Activated naive CD4-positive, alpha-beta T cell treated with anti-CD3 and anti-CD28 coated beads, Interleukin-2, amount 10 ng/mL, durations not matched to agents 5 hours and 36 hours (primary cell): ENCODE measurements around the gene ST13. TPM values are rescaled to one million over a fixed set of nuclear protein-coding genes. Genes with fewer than 3 reads are reported as not detected.

ENCODE experiments used
- microRNA-seq: library from miRNA; unstranded; fragments of <30 nt; microRNA quantifications from one replicate; pipeline ENCODE4 v1.2.0, GENCODE V29; 2022; ENCODE audit warnings: borderline microRNAs expressed, borderline replicate concordance
- total RNA-seq, 2 experiments: library from RNA; stranded (reverse); gene quantifications; one replicate each; pipeline ENCODE4 v1.2.3, GENCODE V29; 2021

ST13 gene
- 100 to 1,000 TPM; 155 to 160 TPM for total RNA-seq

DNA sequence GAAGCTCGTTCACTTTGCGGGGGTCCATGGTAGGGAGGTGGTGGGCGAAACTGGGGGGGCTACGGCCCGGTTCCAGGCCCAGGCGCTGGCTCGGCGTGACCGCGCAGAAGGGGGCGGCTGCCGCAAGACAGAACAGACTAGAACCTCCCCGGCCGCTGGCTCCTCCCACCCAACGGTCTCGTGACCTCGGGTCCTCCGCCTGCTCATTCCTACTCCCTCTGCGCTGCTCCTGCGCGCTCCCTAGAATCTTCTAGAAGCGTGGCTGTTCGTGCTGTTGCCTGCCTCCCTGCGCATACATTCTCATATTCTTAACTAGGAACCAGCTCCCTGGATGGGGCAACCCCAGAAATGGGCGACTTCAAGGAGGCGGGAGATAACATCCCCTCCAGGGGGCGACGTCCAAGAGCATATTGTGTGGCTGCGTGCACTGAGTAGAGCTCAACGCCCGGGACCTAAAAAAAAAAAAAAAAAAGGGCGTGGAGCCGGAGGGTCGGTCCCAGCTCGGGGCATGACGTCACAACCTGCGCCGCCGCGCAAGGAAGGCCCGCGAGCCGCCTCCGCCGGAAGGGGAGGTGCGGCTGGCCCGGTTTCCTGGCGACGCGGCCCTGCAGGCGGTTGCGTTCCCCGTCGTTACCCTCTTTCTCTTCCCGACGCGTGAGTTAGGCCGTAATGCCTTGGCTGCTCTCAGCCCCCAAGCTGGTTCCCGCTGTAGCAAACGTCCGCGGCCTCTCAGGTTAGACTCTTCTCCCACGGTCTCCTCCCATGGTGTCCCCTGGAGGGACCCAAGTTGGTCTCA, at the start of gene ST13, which contains the start of gene XPNPEP3:
Gene ST13 (minus strand): TSS at position 127 of the 796 bp plus-strand sequence. CDS start 99 bp downstream, at position 28.
Gene XPNPEP3 (plus strand): TSS at position 636 of the 796 bp plus-strand sequence. CDS start 34 bp downstream, at position 670.

DNA sequence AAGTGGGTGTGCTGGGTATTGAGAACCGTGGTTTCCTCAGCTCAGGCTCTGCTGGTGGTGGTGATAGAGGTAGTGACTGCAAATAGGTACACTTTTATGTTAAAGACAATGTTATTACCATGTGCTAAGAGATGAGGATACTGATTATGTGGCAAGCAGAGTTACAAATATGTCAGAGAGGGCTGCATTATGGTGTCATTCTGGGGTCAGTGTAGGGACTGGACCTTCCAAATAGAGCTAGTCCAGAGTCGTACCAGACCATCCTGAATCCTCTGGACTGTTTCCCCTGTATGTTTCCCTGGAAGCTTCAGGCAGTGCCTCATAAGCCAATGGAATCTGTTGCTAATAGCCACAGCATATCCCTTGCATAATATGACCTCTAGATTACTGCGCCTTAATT, 5.6 kb upstream of the ST13 start, which contains the start of gene DNAJB7:
Gene DNAJB7 (minus strand): TSS at position 101 of the 400 bp plus-strand sequence. CDS start 119 bp downstream, outside the sequence.

DNA sequence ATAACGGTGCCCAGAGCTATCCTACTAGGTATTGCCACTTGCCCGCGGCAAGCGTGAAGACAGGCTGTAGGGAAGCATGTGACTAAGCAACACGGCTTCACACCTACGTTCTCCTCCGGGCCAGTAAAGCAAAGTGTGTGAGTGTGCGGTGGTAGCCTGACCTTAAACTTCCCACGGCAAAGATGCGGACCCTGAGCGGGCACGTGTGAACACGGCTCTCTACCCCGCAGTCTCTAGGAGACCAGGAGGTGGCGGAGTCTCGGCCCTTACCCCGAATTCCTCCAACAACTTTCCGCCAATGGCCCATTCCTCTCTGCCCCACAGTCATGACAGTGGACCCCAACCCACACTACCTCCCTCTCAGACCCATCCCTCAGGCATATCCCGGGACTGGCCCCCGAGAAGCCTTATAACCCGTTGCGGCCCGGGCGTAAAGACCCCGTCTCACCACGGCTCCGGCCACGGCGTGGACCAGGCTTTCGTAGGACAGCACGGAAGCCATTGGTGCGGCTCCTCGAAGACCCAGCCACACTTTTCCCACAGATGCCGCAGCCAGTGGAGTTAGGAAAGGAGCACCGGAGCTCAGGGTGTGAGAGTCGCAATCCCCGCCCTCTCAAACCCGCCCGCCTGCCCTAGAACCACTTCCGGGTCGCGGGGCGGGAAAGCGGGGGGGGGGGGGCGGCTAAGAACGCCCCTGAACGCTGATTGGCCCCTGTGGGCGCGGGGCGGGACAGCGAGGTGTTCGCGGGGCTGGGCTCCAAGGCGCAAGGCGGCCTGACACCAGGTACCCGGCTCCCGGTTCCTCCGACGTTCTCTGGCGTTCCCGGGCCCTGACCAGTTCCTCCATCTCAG, 37.5 kb downstream of the ST13 start, which contains the start of gene SLC25A17:
Gene SLC25A17 (minus strand): TSS at position 600 of the 852 bp plus-strand sequence. CDS start 98 bp downstream, at position 502.

Small RNAs within 50 kb of the gene (microRNA-seq; reads per million reads assigned to microRNA genes)
- 1.7 reads per million for gene MIR4766

Other genes starting within 250 kb of the ST13 start
- 10 to 100 TPM; 63.2 to 69.4 TPM for gene MRTFA, start 219.9 kb downstream of the ST13 start, total RNA-seq
- not detected for gene MCHR1, start 177.2 kb downstream of the ST13 start, total RNA-seq
- 10 to 100 TPM; 15.7 to 17.1 TPM for gene SLC25A17, start 37.3 kb downstream of the ST13 start, total RNA-seq
- gene XPNPEP3, start 509 bp upstream of the ST13 start, total RNA-seq = 10 to 100 TPM; 13.1 to 13.2 TPM
- not detected for gene DNAJB7, start 5.5 kb upstream of the ST13 start, total RNA-seq
- gene RBX1, start 94.7 kb upstream of the ST13 start, total RNA-seq = 10 to 100 TPM; 75.3 to 76.8 TPM
- 10 to 100 TPM; 77.4 to 78.4 TPM for gene EP300, start 236.0 kb upstream of the ST13 start, total RNA-seq